Stomach (tissue), 9 donors: Measurements from ENCODE around the gene KDM3B. TPM values are rescaled to one million over a fixed set of nuclear protein-coding genes. Genes with fewer than 3 reads are reported as not detected.
A peak's percentile ranks its signal among the peaks of the same experiment; 100 is the strongest.
"Not testable (repeated sequence)": the region's sequence is repeated elsewhere in the genome, so short reads cannot be mapped to it uniquely, and the experiment has no call there.

ENCODE experiments used
- DNase-seq, 2 donors: peaks; one replicate each; pipeline versions ENCODE4 v3.0.0 to v3.0.0-alpha.2; 2013 to 2019
- H3K27ac ChIP-seq, 5 donors: fragments of 200-600 bp in 4 of 5; sonication (generic) in 4 of 5; one replicate each; pipeline ENCODE4 v1.5.1; 2013 to 2019; ENCODE audit warnings: mild to moderate bottlenecking in 1 of 5, moderate library complexity in 1 of 5
- H3K27me3 ChIP-seq, 3 donors: fragments of 200-600 bp; sonication (generic); one replicate each; pipeline ENCODE4 v1.5.1; 2017 to 2019; ENCODE audit warnings: mixed run types in 1 of 3
- H3K36me3 ChIP-seq, 4 donors: fragments of 200-600 bp; sonication (generic); 1 replicate in 3 of 4; 2 replicates in 1 of 4; pipeline ENCODE4 v1.5.1; 2016 to 2019
- H3K4me1 ChIP-seq, 4 donors: fragments of 200-600 bp; sonication (generic); one replicate each; pipeline ENCODE4 v1.5.1; 2016 to 2019
- H3K4me3 ChIP-seq, 4 donors: fragments of 200-600 bp; sonication (generic) in 3 of 4; one replicate each; pipeline ENCODE4 v1.5.1; 2016 to 2019; ENCODE audit warnings: mild to moderate bottlenecking in 1 of 4
- H3K9me3 ChIP-seq, 4 donors: fragments of 200-600 bp; sonication (generic); one replicate each; pipeline ENCODE4 v1.5.1; 2016 to 2019
- CTCF ChIP-seq, 7 experiments: fragments of 450-650 bp in 4 of 7; fragments of 200-600 bp in 3 of 7; sonication (generic) in 3 of 7; IDR thresholded peaks; one replicate each; pipeline ENCODE4 v1.5.1; 2016 to 2019; ENCODE audit warnings: antibody characterized with exemption in 7 of 7, control low read depth in 2 of 7, mild to moderate bottlenecking in 1 of 7
- EP300 ChIP-seq: sonication (generic); formaldehyde crosslinking; IDR thresholded peaks from one replicate; pipeline ENCODE4 v1.6.1; 2017; ENCODE audit warnings: antibody characterized with exemption
- POLR2A ChIP-seq, 4 donors: fragments of 450-650 bp; IDR thresholded peaks; one replicate each; pipeline ENCODE4 v1.6.1; 2016; ENCODE audit warnings: antibody characterized with exemption in 4 of 4, control low read depth in 2 of 4, mild to moderate bottlenecking in 1 of 4, moderate library complexity in 1 of 4
- POLR2AphosphoS5 ChIP-seq, 3 donors: sonication (generic); formaldehyde crosslinking; IDR thresholded peaks; one replicate each; pipeline ENCODE4 v1.6.1; 2016; ENCODE audit warnings: antibody characterized with exemption in 3 of 3
- WGBS, 5 donors: extraction: QIAGEN DNeasy Blood & Tissue Kit in 3 of 5; methylation state at CpG; one replicate each; pipeline versions ENCODE4 v1.1.5 to v1.1.7; 2013 to 2018; 5-methylcytosine and 5-hydroxymethylcytosine counted together
- intact Hi-C: fragments of 100-400 bp; cut with DNase I; formaldehyde crosslinking; loops from one replicate; pipeline ENCODE4 v1.15.1; 2023; ENCODE audit warnings: low total_unique reads
- polyA plus RNA-seq, 3 donors: library from polyadenylated mRNA; stranded (reverse); fragments of 200-250 nt; gene quantifications; one replicate each; pipeline ENCODE4 v1.2.3, GENCODE V29; 2013
- total RNA-seq, 5 donors: library from RNA; depleted of rRNA; stranded (reverse); fragments of >200 nt; gene quantifications; one replicate each; pipeline versions ENCODE4 v1.1.0 to v1.2.3, GENCODE V29; 2014 to 2016
- donor health status: healthy with polysubstance abuse.
- donor health status: Bipolar disorder and iron deficiency.
- donor health status: healthy.

Gene KDM3B
- total and polyA plus RNA-seq, 8 donors: 12.6 to 107 (median 51.0) TPM

- H3K4me1 ChIP-seq: peaks cover 8 to 43% (median 25%) of the 10 kb centered on the region in 4 donors
- TF ChIP-seq POLR2AphosphoS5 (IDR thresholded peaks at IDR 0.05) (no peak), CTCF (IDR thresholded peaks at IDR 0.05) (no peak), POLR2A (IDR thresholded peaks at IDR 0.05) (no peak), EP300 (no peak)
- H3K9me3 ChIP-seq: no peaks in the 10 kb centered on the region
- H3K4me3 ChIP-seq: no peak overlapping the region
- H3K36me3 ChIP-seq: peaks cover 29 to 54% (median 52%) of the 10 kb centered on the region in 4 donors
- WGBS, 5 donors: 65 to 86% (median 75%) methylated on average over 5 of the region's 5 CpGs
- DNase-seq: no peak
- intact Hi-C loops: no loop called here
- H3K27ac ChIP-seq: no peak overlapping the region
- H3K27me3 ChIP-seq: no peaks in the 10 kb centered on the region
Observed at GRCh38 chr5:138372653-138373052, 20.2 kb downstream of the KDM3B start.

GRCh38 chr5:138382347-138382746 is 29.9 kb downstream of the KDM3B start:
- Histone ChIP-seq H3K9me3 (no peaks in the 10 kb centered on the region), H3K27me3 (no peaks in the 10 kb centered on the region), H3K4me3 (no peak overlapping the region), H3K36me3 (peaks cover 59 to 99% (median 96%) of the 10 kb centered on the region in 4 donors), H3K4me1 (peaks cover 0 to 22% (median 10%) of the 10 kb centered on the region in 4 donors), H3K27ac (no peak overlapping the region)
- no peak for TF ChIP-seq POLR2AphosphoS5 (IDR thresholded peaks at IDR 0.05)
- no peak for TF ChIP-seq CTCF (IDR thresholded peaks at IDR 0.05)
- no peak for TF ChIP-seq EP300
- no peak for TF ChIP-seq POLR2A (IDR thresholded peaks at IDR 0.05)
- DNase-seq: no peak
- intact Hi-C loops: no loop called here
- WGBS, 5 donors: 94 to 96% (median 95%) methylated on average over 8 of the region's 8 CpGs

GRCh38 chr5:138385660-138386059 is 33.2 kb downstream of the KDM3B start:
- Histone ChIP-seq H3K4me1 (peaks cover 0 to 22% (median 10%) of the 10 kb centered on the region in 4 donors), H3K27me3 (no peaks in the 10 kb centered on the region), H3K9me3 (no peaks in the 10 kb centered on the region), H3K4me3 (no peak overlapping the region), H3K36me3 (peaks cover 40 to 99% (median 85%) of the 10 kb centered on the region in 4 donors), H3K27ac (peak overlapping the region in 4 of 5 donors; percentile 29 to 67 (median 62))
- TF ChIP-seq EP300: no peak
- peak in 1 of 3 donors; percentile 54 for TF ChIP-seq POLR2AphosphoS5 (IDR thresholded peaks at IDR 0.05)
- peak in 1 of 2 donors; percentile 37 for DNase-seq
- intact Hi-C loops: no loop called here
- 26 to 66% (median 48%) methylated on average over 1 of the region's 1 CpG for WGBS, 5 donors

GRCh38 chr5:138386290-138386689 is 33.8 kb downstream of the KDM3B start:
- H3K27me3 ChIP-seq: no peaks in the 10 kb centered on the region
- TF ChIP-seq POLR2A (IDR thresholded peaks at IDR 0.05) (no peak), EP300 (no peak), POLR2AphosphoS5 (IDR thresholded peaks at IDR 0.05) (no peak), CTCF (IDR thresholded peaks at IDR 0.05) (no peak)
- H3K36me3 ChIP-seq: peaks cover 40 to 99% (median 85%) of the 10 kb centered on the region in 4 donors
- intact Hi-C loops: no loop called here
- peak; percentile 23 to 41 for DNase-seq
- peaks cover 0 to 22% (median 10%) of the 10 kb centered on the region in 4 donors for H3K4me1 ChIP-seq
- H3K4me3 ChIP-seq: no peak overlapping the region
- 61 to 79% (median 64%) methylated on average over 10 of the region's 10 CpGs for WGBS, 5 donors
- no peaks in the 10 kb centered on the region for H3K9me3 ChIP-seq
- H3K27ac ChIP-seq: peak overlapping the region in 3 of 5 donors; percentile 24 to 65 (median 63)

- H3K9me3 ChIP-seq: no peaks in the 10 kb centered on the region
- peaks cover 54 to 99% (median 85%) of the 10 kb centered on the region in 4 donors for H3K36me3 ChIP-seq
- peaks cover 0 to 32% (median 13%) of the 10 kb centered on the region in 4 donors for H3K4me1 ChIP-seq
- no peak overlapping the region for H3K27ac ChIP-seq
- DNase-seq: no peak
- TF ChIP-seq CTCF (IDR thresholded peaks at IDR 0.05): no peak
- no peak for TF ChIP-seq EP300
- no peak for TF ChIP-seq POLR2A (IDR thresholded peaks at IDR 0.05)
- H3K27me3 ChIP-seq: no peaks in the 10 kb centered on the region
- intact Hi-C loops: no loop called here
- no peak overlapping the region for H3K4me3 ChIP-seq
- 86 to 96% (median 91%) methylated on average over 3 of the region's 3 CpGs for WGBS, 5 donors
Observed at GRCh38 chr5:138389332-138389731, 36.8 kb downstream of the KDM3B start.

GRCh38 chr5:138389911-138390310 is 37.4 kb downstream of the KDM3B start:
- DNase-seq, intact Hi-C loops: not testable (repeated sequence)
- 94 to 97% (median 95%) methylated on average over 10 of the region's 10 CpGs for WGBS, 5 donors

More at GRCh38 chr5:138389911-138390310, 37.4 kb downstream of the KDM3B start:
- H3K27me3 ChIP-seq, H3K9me3 ChIP-seq, H3K4me3 ChIP-seq, H3K27ac ChIP-seq: not testable (repeated sequence)
- Histone ChIP-seq H3K36me3 (peaks cover 56 to 99% (median 88%) of the 10 kb centered on the region in 4 donors), H3K4me1 (peaks cover 0 to 31% (median 13%) of the 10 kb centered on the region in 4 donors)
